ENCODE results near the gene GNL1.
"Not testable (repeated sequence)": the region's sequence is repeated elsewhere in the genome, so short reads cannot be mapped to it uniquely, and the experiment has no call there.

GNL1 gene

GRCh38 chr6:30599625-30600324 lies 43.5 kb upstream of the GNL1 start:
- no peak overlapping the region for H3K4me3 ChIP-seq (ENCODE audit: low read depth, low read length)
- TF ChIP-seq MYC (IDR thresholded peaks at IDR 0.05; ENCODE audit: low read depth, low read length) (no peak), POLR2A (IDR thresholded peaks at IDR 0.05; ENCODE audit: extremely low read depth, insufficient read length) (no peak), CTCF (IDR thresholded peaks at IDR 0.05; ENCODE audit: low read depth, low read length) (no peak), MAX (IDR thresholded peaks at IDR 0.05; ENCODE audit: low read depth, low read length) (no peak)
- DNase-seq (ENCODE audit: low read depth) = no peak

- DNase-seq (ENCODE audit: low read depth) = no peak
- no peak for TF ChIP-seq MAX (IDR thresholded peaks at IDR 0.05; ENCODE audit: low read depth, low read length)
- no peak for TF ChIP-seq POLR2A (IDR thresholded peaks at IDR 0.05; ENCODE audit: extremely low read depth, insufficient read length)
- no peak for TF ChIP-seq CTCF (IDR thresholded peaks at IDR 0.05; ENCODE audit: low read depth, low read length)
- TF ChIP-seq MYC (IDR thresholded peaks at IDR 0.05; ENCODE audit: low read depth, low read length) = no peak
- H3K4me3 ChIP-seq (ENCODE audit: low read depth, low read length) = no peak overlapping the region
These were observed 42.8 kb upstream of the GNL1 start for GRCh38 chr6:30598912-30599624.

GRCh38 chr6:30597315-30598144 lies 41.2 kb upstream of the GNL1 start:
- H3K4me3 ChIP-seq (ENCODE audit: low read depth, low read length) = not testable (repeated sequence)
- DNase-seq (ENCODE audit: low read depth) = peak; percentile 82
- TF ChIP-seq MYC (IDR thresholded peaks at IDR 0.05; ENCODE audit: low read depth, low read length) (peak; percentile 13; the same call in 1 of the 2 replicates), POLR2A (IDR thresholded peaks at IDR 0.05; ENCODE audit: extremely low read depth, insufficient read length) (peak; percentile 16), CTCF (IDR thresholded peaks at IDR 0.05; ENCODE audit: low read depth, low read length) (peak; percentile 82)

- TF ChIP-seq CTCF (IDR thresholded peaks at IDR 0.05; ENCODE audit: low read depth, low read length) (no peak), POLR2A (IDR thresholded peaks at IDR 0.05; ENCODE audit: extremely low read depth, insufficient read length) (no peak), MAX (IDR thresholded peaks at IDR 0.05; ENCODE audit: low read depth, low read length) (no peak), MYC (IDR thresholded peaks at IDR 0.05; ENCODE audit: low read depth, low read length) (no peak)
- no peak overlapping the region for H3K4me3 ChIP-seq (ENCODE audit: low read depth, low read length)
- DNase-seq (ENCODE audit: low read depth) = no peak
These were observed 36.0 kb upstream of the GNL1 start for GRCh38 chr6:30592287-30592686.

GRCh38 chr6:30591008-30591407 lies 34.7 kb upstream of the GNL1 start:
- DNase-seq (ENCODE audit: low read depth) = no peak
- no peak for TF ChIP-seq CTCF (IDR thresholded peaks at IDR 0.05; ENCODE audit: low read depth, low read length)
- TF ChIP-seq MYC (IDR thresholded peaks at IDR 0.05; ENCODE audit: low read depth, low read length) = no peak
- no peak for TF ChIP-seq MAX (IDR thresholded peaks at IDR 0.05; ENCODE audit: low read depth, low read length)
- TF ChIP-seq POLR2A (IDR thresholded peaks at IDR 0.05; ENCODE audit: extremely low read depth, insufficient read length) = no peak
- no peak overlapping the region for H3K4me3 ChIP-seq (ENCODE audit: low read depth, low read length)
